KOPT-K1 (cell line): ENCODE measurements around the gene MT2A.

Experiments used
- H3K27ac ChIP-seq: fragments of 200-600 bp; sonication (generic); 2 replicates; pipeline ENCODE4 v1.5.1; 2016; ENCODE audit warnings: antibody characterized with exemption, mild to moderate bottlenecking, low read depth, low read length; ENCODE audit not compliant: poor library complexity, severe bottlenecking
- H3K36me3 ChIP-seq: fragments of 200-600 bp; sonication (generic); 2 replicates; pipeline ENCODE4 v1.5.1; 2017; ENCODE audit warnings: antibody characterized with exemption, mild to moderate bottlenecking, low read length, moderate library complexity; ENCODE audit not compliant: insufficient read depth
- H3K9me3 ChIP-seq: fragments of 200-600 bp; sonication (generic); 2 replicates; pipeline ENCODE4 v1.5.1; 2017; ENCODE audit warnings: antibody characterized with exemption, low read length, mild to moderate bottlenecking; ENCODE audit not compliant: insufficient read depth, poor library complexity, severe bottlenecking

MT2A gene

GRCh38 chr16:56636616-56637413 is 28.4 kb downstream of the MT2A start:
- Histone ChIP-seq H3K9me3 (no peaks in the 10 kb centered on the region), H3K36me3 (no peaks in the 10 kb centered on the region), H3K27ac (no peak overlapping the region)

- H3K36me3 ChIP-seq = no peaks in the 10 kb centered on the region
- no peaks in the 10 kb centered on the region for H3K9me3 ChIP-seq
- H3K27ac ChIP-seq = no peak within 1 kb of the TSS
Measured at GRCh38 chr16:56637814-56638750, 29.7 kb downstream of the MT2A start, which contains the start of gene MT1A. MT1A (plus strand) TSS chr16:56638666; CDS start chr16:56638739, 73 bp downstream.

GRCh38 chr16:56639045-56639444 is 30.7 kb downstream of the MT2A start:
- H3K9me3 ChIP-seq = no peaks in the 10 kb centered on the region
- H3K27ac ChIP-seq = no peak overlapping the region

GRCh38 chr16:56640076-56640475 is 31.7 kb downstream of the MT2A start:
- Histone ChIP-seq H3K36me3 (no peaks in the 10 kb centered on the region), H3K27ac (no peak overlapping the region), H3K9me3 (no peaks in the 10 kb centered on the region)

More at GRCh38 chr16:56639045-56639444, 30.7 kb downstream of the MT2A start:
- no peaks in the 10 kb centered on the region for H3K36me3 ChIP-seq

- Histone ChIP-seq H3K9me3 (no peaks in the 10 kb centered on the region), H3K27ac (no peak overlapping the region), H3K36me3 (no peaks in the 10 kb centered on the region)
Measured at GRCh38 chr16:56641166-56641565, 32.8 kb downstream of the MT2A start.

GRCh38 chr16:56643080-56643778 is 34.8 kb downstream of the MT2A start:
- no peak overlapping the region for H3K27ac ChIP-seq
- no peaks in the 10 kb centered on the region for H3K9me3 ChIP-seq
- no peaks in the 10 kb centered on the region for H3K36me3 ChIP-seq

GRCh38 chr16:56643833-56644232 is 35.4 kb downstream of the MT2A start:
- H3K9me3 ChIP-seq = no peaks in the 10 kb centered on the region
- H3K36me3 ChIP-seq = no peaks in the 10 kb centered on the region
- H3K27ac ChIP-seq = no peak overlapping the region

- no peak overlapping the region for H3K27ac ChIP-seq
- H3K9me3 ChIP-seq = no peaks in the 10 kb centered on the region
- H3K36me3 ChIP-seq = no peaks in the 10 kb centered on the region
Measured at GRCh38 chr16:56645311-56645710, 36.9 kb downstream of the MT2A start.

- H3K9me3 ChIP-seq = no peaks in the 10 kb centered on the region
- no peak overlapping the region for H3K27ac ChIP-seq
- no peaks in the 10 kb centered on the region for H3K36me3 ChIP-seq
Measured at GRCh38 chr16:56645838-56646237, 37.5 kb downstream of the MT2A start.

GRCh38 chr16:56647641-56648431 is 39.5 kb downstream of the MT2A start:
- Histone ChIP-seq H3K36me3 (no peaks in the 10 kb centered on the region), H3K27ac (no peak overlapping the region), H3K9me3 (no peaks in the 10 kb centered on the region)

- Histone ChIP-seq H3K27ac (no peak overlapping the region), H3K36me3 (no peaks in the 10 kb centered on the region), H3K9me3 (no peaks in the 10 kb centered on the region)
Measured at GRCh38 chr16:56649271-56649670, 40.9 kb downstream of the MT2A start.

- Histone ChIP-seq H3K9me3 (no peaks in the 10 kb centered on the region), H3K36me3 (no peaks in the 10 kb centered on the region), H3K27ac (no peak overlapping the region)
Measured at GRCh38 chr16:56649820-56650219, 41.4 kb downstream of the MT2A start.

- no peaks in the 10 kb centered on the region for H3K9me3 ChIP-seq
- H3K27ac ChIP-seq = no peak within 1 kb of the TSS
- no peaks in the 10 kb centered on the region for H3K36me3 ChIP-seq
Measured at GRCh38 chr16:56651586-56651985, 43.2 kb downstream of the MT2A start, which contains the start of gene MT1B. MT1B (plus strand) TSS chr16:56651886; CDS start chr16:56651954, 68 bp downstream.

- Histone ChIP-seq H3K36me3 (no peaks in the 10 kb centered on the region), H3K9me3 (no peaks in the 10 kb centered on the region), H3K27ac (no peak overlapping the region)
Measured at GRCh38 chr16:56652600-56652999, 44.2 kb downstream of the MT2A start.
